DND-41 (cell line): Measurements from ENCODE around the gene MMP25.
"Not testable (repeated sequence)": the region's sequence is repeated elsewhere in the genome, so short reads cannot be mapped to it uniquely, and the experiment has no call there.

Source experiments
- ATAC-seq: fragments of 200-7000 bp; cut with Tn5 transposase; 3 replicates; pipeline ENCODE4 v1.9.1; 2021; ENCODE audit warnings: low read depth; ENCODE audit not compliant: insufficient read depth
- DNase-seq: peaks from one replicate; pipeline ENCODE4 v3.0.0-alpha.2; 2020
- H2AFZ ChIP-seq: 2 replicates; pipeline ENCODE4 v1.6.0; 2012; ENCODE audit warnings: low read depth, low read length
- H3K27ac ChIP-seq: 2 replicates; pipeline ENCODE4 v1.5.1; 2012; ENCODE audit warnings: low read length, inconsistent platforms
- H3K27me3 ChIP-seq: fragments of 200-600 bp; sonication (generic); 2 replicates; pipeline ENCODE4 v1.6.0; 2012; ENCODE audit warnings: low read length, mild to moderate bottlenecking, inconsistent platforms; ENCODE audit not compliant: insufficient read depth, poor library complexity
- H3K36me3 ChIP-seq: 2 replicates; pipeline ENCODE4 v1.5.1; 2012; ENCODE audit warnings: low read length, inconsistent platforms; ENCODE audit not compliant: insufficient read depth
- H3K4me1 ChIP-seq: 2 replicates; pipeline ENCODE4 v1.5.1; 2012; ENCODE audit warnings: mild to moderate bottlenecking, low read length; ENCODE audit not compliant: insufficient read depth
- H3K4me2 ChIP-seq: 2 replicates; pipeline ENCODE4 v1.6.0; 2012; ENCODE audit warnings: mild to moderate bottlenecking, moderate library complexity, low read length, inconsistent platforms; ENCODE audit not compliant: insufficient read depth
- H3K4me3 ChIP-seq, 2 experiments: fragments of 200-600 bp in 1 of 2; shearing (Covaris generic) in 1 of 2; 2 replicates each; pipeline ENCODE4 v1.5.1; 2012 to 2016; ENCODE audit warnings: inconsistent platforms in 2 of 2, low read length in 2 of 2, mild to moderate bottlenecking in 2 of 2, low read depth in 1 of 2, moderate library complexity in 1 of 2
- H3K79me2 ChIP-seq: 2 replicates; pipeline ENCODE4 v1.6.0; 2012; ENCODE audit warnings: low read length, inconsistent platforms; ENCODE audit not compliant: insufficient read depth
- H3K9ac ChIP-seq: 2 replicates; pipeline ENCODE4 v1.6.0; 2012; ENCODE audit warnings: low read depth, mild to moderate bottlenecking, inconsistent platforms, low read length, moderate library complexity
- H3K9me3 ChIP-seq: 2 replicates; pipeline ENCODE4 v1.5.1; 2012; ENCODE audit warnings: low read length, moderate library complexity, mild to moderate bottlenecking, inconsistent platforms; ENCODE audit not compliant: insufficient read depth, severe bottlenecking
- H4K20me1 ChIP-seq: 2 replicates; pipeline ENCODE4 v1.6.0; 2012; ENCODE audit warnings: low read length; ENCODE audit not compliant: insufficient read depth
- EZH2 ChIP-seq: IDR thresholded peaks from 3 replicates; pipeline ENCODE4 v1.6.1; 2012; ENCODE audit warnings: borderline replicate concordance, low read depth, mild to moderate bottlenecking, moderate library complexity, low read length, inconsistent platforms; ENCODE audit not compliant: severe bottlenecking
- TF ChIP-seq, protein P1 (sequence below): IDR thresholded peaks from 2 replicates; pipeline ENCODE4 v1.5.1; 2012; ENCODE audit warnings: borderline replicate concordance, low read length, moderate library complexity, mild to moderate bottlenecking; ENCODE audit not compliant: poor library complexity, severe bottlenecking; ENCODE audit errors: extremely low read depth

MMP25 gene

DNA sequence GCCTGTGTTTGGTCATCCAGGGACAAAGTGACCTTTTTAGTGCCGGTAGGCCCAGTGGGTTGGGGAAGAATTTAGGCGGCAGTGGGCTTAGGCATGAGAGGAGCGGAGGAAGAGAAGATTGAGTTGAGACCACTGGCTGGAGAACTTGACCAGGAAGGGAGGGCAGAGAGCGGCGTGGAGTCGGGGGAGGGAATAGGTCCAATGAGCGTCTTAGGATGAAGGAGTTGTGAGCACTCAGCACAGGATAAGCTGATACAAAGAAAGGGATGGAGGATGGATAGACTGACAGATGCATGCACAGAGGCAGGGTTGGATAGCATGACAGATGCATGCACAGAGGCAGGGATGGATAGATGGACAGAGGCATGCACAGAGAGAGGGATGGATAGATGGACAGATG is 27.1 kb downstream of the MMP25 start:
- H3K4me3 ChIP-seq: peak overlapping the region in 1 of 2 experiments; percentile 26; a peak in 1 of 4 replicates
- H3K27me3 ChIP-seq: no peaks in the 10 kb centered on the region
- H3K4me1 ChIP-seq: peaks cover 94% of the 10 kb centered on the region
- H3K36me3 ChIP-seq: peaks cover 12% of the 10 kb centered on the region
- ATAC-seq (no peak), DNase-seq (no peak)
- H3K9me3 ChIP-seq: no peaks in the 10 kb centered on the region
- TF ChIP-seq, protein P1, sequence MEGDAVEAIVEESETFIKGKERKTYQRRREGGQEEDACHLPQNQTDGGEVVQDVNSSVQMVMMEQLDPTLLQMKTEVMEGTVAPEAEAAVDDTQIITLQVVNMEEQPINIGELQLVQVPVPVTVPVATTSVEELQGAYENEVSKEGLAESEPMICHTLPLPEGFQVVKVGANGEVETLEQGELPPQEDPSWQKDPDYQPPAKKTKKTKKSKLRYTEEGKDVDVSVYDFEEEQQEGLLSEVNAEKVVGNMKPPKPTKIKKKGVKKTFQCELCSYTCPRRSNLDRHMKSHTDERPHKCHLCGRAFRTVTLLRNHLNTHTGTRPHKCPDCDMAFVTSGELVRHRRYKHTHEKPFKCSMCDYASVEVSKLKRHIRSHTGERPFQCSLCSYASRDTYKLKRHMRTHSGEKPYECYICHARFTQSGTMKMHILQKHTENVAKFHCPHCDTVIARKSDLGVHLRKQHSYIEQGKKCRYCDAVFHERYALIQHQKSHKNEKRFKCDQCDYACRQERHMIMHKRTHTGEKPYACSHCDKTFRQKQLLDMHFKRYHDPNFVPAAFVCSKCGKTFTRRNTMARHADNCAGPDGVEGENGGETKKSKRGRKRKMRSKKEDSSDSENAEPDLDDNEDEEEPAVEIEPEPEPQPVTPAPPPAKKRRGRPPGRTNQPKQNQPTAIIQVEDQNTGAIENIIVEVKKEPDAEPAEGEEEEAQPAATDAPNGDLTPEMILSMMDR: no peak
- peak overlapping the region; percentile 51 for H3K4me2 ChIP-seq
- H2AFZ ChIP-seq: no peak overlapping the region
- H3K9ac ChIP-seq: peak overlapping the region; percentile 14; the same call in 1 of the 2 replicates
- H4K20me1 ChIP-seq: no peaks in the 10 kb centered on the region
- H3K79me2 ChIP-seq: peaks cover 9% of the 10 kb centered on the region
- peak overlapping the region; percentile 94 for H3K27ac ChIP-seq

DNA sequence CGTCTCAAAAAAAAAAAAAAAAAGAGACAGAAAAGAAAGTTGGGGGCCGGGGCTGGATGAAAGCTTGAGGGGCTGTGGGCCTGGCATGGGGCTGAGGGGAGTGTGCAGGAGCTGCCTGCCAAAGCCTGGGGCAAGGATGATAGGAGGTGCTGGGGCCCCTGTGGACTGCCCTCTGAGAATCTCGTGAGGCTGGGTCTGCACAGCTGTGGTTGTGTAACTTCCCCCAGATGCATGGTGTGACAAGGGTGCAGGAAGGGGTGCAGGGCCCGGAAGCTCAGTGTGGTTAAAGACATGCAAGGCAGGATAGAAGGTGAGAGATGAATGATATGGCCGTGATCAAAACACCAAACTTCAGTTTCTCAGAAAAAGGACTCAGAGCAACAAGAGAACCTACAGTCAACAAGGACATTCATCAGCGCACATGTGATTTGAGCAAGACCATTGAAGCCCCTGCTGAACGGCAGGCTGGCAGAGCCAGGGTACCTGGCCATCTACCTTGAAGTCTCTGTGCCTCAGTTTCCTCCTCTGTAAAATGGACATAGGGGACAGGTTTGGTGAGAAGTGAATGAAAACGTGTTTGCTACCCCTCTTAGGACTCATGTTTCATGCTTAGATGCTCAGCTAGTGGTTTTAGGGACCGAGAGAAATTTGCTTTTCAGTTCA is 28.6 kb downstream of the MMP25 start:
- Histone ChIP-seq H3K36me3 (no peaks in the 10 kb centered on the region), H4K20me1 (no peaks in the 10 kb centered on the region), H3K79me2 (peaks cover 7% of the 10 kb centered on the region; the same call in 1 of the 2 replicates), H3K27ac (peak overlapping the region; percentile 94), H3K27me3 (no peaks in the 10 kb centered on the region), H3K4me3 (peak overlapping the region in 1 of 2 experiments; percentile 38; a peak in 2 of 4 replicates), H3K4me1 (peaks cover 92% of the 10 kb centered on the region), H2AFZ (no peak overlapping the region), H3K9me3 (no peaks in the 10 kb centered on the region), H3K9ac (peak overlapping the region; percentile 61), H3K4me2 (peak overlapping the region; percentile 51)
- ATAC-seq: peak; percentile 90
- TF ChIP-seq EZH2: no peak
- TF ChIP-seq, protein P1: no peak
- DNase-seq: peak; percentile 97

DNA sequence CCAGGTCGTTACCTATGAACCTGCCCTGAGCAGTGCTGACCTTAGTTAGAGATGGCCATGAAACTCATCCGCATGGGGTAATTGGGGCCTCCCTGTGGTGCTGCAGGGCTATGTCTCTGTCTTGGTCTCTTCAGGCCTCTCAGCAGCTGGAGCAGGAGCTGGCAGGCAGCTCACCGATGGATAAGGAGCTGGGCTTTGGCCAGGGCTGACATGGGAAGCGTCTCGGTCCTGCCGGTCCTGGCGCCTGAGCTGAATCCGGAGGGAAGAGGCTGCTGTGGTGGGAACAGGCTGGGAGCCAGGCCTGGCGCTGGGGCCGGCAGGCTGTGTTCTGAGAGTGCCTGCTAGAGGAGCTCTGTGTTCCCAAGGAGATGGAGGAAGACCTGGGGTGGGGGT is 29.2 kb downstream of the MMP25 start:
- H3K27ac ChIP-seq: peak overlapping the region; percentile 94
- no peak overlapping the region for H2AFZ ChIP-seq
- DNase-seq (peak; percentile 39), ATAC-seq (no peak)
- TF ChIP-seq EZH2: no peak
- TF ChIP-seq, protein P1: no peak
- H3K36me3 ChIP-seq: no peaks in the 10 kb centered on the region
- peaks cover 7% of the 10 kb centered on the region; the same call in 1 of the 2 replicates for H3K79me2 ChIP-seq
- H3K4me3 ChIP-seq: peak overlapping the region in 1 of 2 experiments; percentile 38; a peak in 2 of 4 replicates
- H3K4me1 ChIP-seq: peaks cover 90% of the 10 kb centered on the region
- peak overlapping the region; percentile 61 for H3K9ac ChIP-seq
- peak overlapping the region; percentile 51 for H3K4me2 ChIP-seq
- no peaks in the 10 kb centered on the region for H3K27me3 ChIP-seq
- no peaks in the 10 kb centered on the region for H3K9me3 ChIP-seq
- no peaks in the 10 kb centered on the region for H4K20me1 ChIP-seq

DNA sequence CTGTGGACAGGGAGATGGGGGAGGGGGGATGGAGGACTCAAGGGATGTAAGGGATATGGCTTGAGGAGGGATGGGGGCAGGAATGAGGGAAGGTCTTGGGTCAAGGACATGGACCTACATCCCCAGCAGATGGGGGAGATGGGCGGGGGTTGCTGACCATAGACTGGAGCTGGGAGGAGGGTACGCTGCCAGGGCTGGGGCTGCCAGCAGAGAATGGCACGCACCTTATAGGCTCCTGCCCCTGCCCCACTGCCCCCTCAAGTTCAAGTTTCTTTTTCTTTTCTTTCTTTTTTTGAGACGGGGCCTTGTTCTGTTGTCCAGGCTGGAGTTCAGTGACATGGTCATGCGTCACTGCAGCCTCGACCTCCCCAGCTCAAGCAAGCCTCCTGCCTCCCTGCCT is 29.6 kb downstream of the MMP25 start:
- not testable (repeated sequence) for H3K36me3 ChIP-seq, H3K27me3 ChIP-seq, ATAC-seq, H4K20me1 ChIP-seq, H3K79me2 ChIP-seq, H2AFZ ChIP-seq, H3K9me3 ChIP-seq, DNase-seq
- Histone ChIP-seq H3K4me3 (peak overlapping the region in 1 of 2 experiments; percentile 38; a peak in 1 of 4 replicates), H3K27ac (peak overlapping the region; percentile 94), H3K9ac (peak overlapping the region; percentile 61), H3K4me2 (peak overlapping the region; percentile 51), H3K4me1 (peaks cover 86% of the 10 kb centered on the region)
